NCI-H1417 treated with DMSO at 0.1 percent for 48 hours (cell line): Measurements from ENCODE around the gene SIGLEC6.
"Not testable (repeated sequence)": the region's sequence is repeated elsewhere in the genome, so short reads cannot be mapped to it uniquely, and the experiment has no call there.

Experiments
- DNase-seq: peaks from one replicate; lab custom pipeline; 2025; lab: John Stamatoyannopoulos, UW

The SIGLEC6 gene

GRCh38 chr19:51508059-51508733 lies 23.3 kb downstream of the SIGLEC6 start:
- no peak for DNase-seq

GRCh38 chr19:51507640-51508058 lies 23.8 kb downstream of the SIGLEC6 start:
- DNase-seq: no peak

- no peak for DNase-seq
Measured at GRCh38 chr19:51507192-51507591, 24.3 kb downstream of the SIGLEC6 start.

GRCh38 chr19:51505904-51506303 lies 25.6 kb downstream of the SIGLEC6 start:
- DNase-seq: no peak

GRCh38 chr19:51503896-51504295 lies 27.6 kb downstream of the SIGLEC6 start:
- DNase-seq: no peak

- DNase-seq: no peak
Measured at GRCh38 chr19:51503286-51503817, 28.1 kb downstream of the SIGLEC6 start.

GRCh38 chr19:51501594-51502263 lies 29.7 kb downstream of the SIGLEC6 start, which contains the start of gene SIGLEC12:
TSS of gene SIGLEC12 (minus strand) at chr19:51501800. CDS start at chr19:51501733, 67 bp downstream.
- DNase-seq: no peak

GRCh38 chr19:51500931-51501330 lies 30.5 kb downstream of the SIGLEC6 start:
- DNase-seq: not testable (repeated sequence)

GRCh38 chr19:51497666-51498065 lies 33.8 kb downstream of the SIGLEC6 start:
- no peak for DNase-seq

GRCh38 chr19:51493776-51494175 lies 37.7 kb downstream of the SIGLEC6 start:
- DNase-seq: no peak

GRCh38 chr19:51491586-51491985 lies 39.9 kb downstream of the SIGLEC6 start:
- no peak for DNase-seq

GRCh38 chr19:51490676-51491075 lies 40.8 kb downstream of the SIGLEC6 start:
- no peak for DNase-seq

GRCh38 chr19:51489113-51489512 lies 42.4 kb downstream of the SIGLEC6 start:
- no peak for DNase-seq

- no peak for DNase-seq
Measured at GRCh38 chr19:51488491-51488890, 43.0 kb downstream of the SIGLEC6 start.

GRCh38 chr19:51485960-51486660 lies 45.4 kb downstream of the SIGLEC6 start:
- no peak for DNase-seq

GRCh38 chr19:51480590-51480989 lies 50.9 kb downstream of the SIGLEC6 start:
- DNase-seq: no peak

- DNase-seq: no peak
Measured at GRCh38 chr19:51479531-51480331, 51.7 kb downstream of the SIGLEC6 start.

- DNase-seq: no peak
Measured at GRCh38 chr19:51478381-51479234, 52.9 kb downstream of the SIGLEC6 start, which contains the start of gene CEACAM18. TSS of gene CEACAM18 (plus strand) at chr19:51478539.

- DNase-seq: no peak
Measured at GRCh38 chr19:51477344-51477743, 54.1 kb downstream of the SIGLEC6 start.

GRCh38 chr19:51476164-51476563 lies 55.3 kb downstream of the SIGLEC6 start:
- DNase-seq: no peak
